Neural cell (in vitro differentiated cells): ENCODE results near the gene IDH3A.

Source experiments
- CTCF ChIP-seq: fragments of 450-650 bp; IDR thresholded peaks from 2 replicates; pipeline ENCODE4 v1.5.1; 2014; ENCODE audit warnings: antibody characterized with exemption, mild to moderate bottlenecking, moderate library complexity; ENCODE audit not compliant: poor library complexity, severe bottlenecking
- TAF1 ChIP-seq: IDR thresholded peaks from 2 replicates; pipeline ENCODE4 v1.6.1; 2012; ENCODE audit warnings: low read depth

GRCh38 chr15:78164010-78164409 is 14.8 kb downstream of the IDH3A start:
- TF ChIP-seq CTCF (no peak), TAF1 (no peak)
